HEK293T (cell line): Measurements from ENCODE around the gene EFCAB8.

Source experiments
- LEF1 ChIP-seq: fragments of 450-650 bp; IDR thresholded peaks from 2 replicates; pipeline ENCODE4 v1.6.1; 2017; ENCODE audit warnings: mild to moderate bottlenecking, borderline replicate concordance
- NFRKB ChIP-seq: fragments of 450-650 bp; IDR thresholded peaks from 2 replicates; pipeline ENCODE4 v1.6.1; 2016; ENCODE audit warnings: mild to moderate bottlenecking, moderate library complexity
- SUZ12 ChIP-seq: fragments of 450-650 bp; IDR thresholded peaks from 2 replicates; pipeline ENCODE4 v1.6.1; 2016; ENCODE audit warnings: mild to moderate bottlenecking

GRCh38 chr20:32902456-32903420 lies 44.0 kb downstream of the EFCAB8 start:
- TF ChIP-seq NFRKB (no peak), SUZ12 (no peak), LEF1 (no peak)
